Calu3 (cell line): Measurements from ENCODE around the gene TGM1. TPM values are rescaled to one million over a fixed set of nuclear protein-coding genes. Genes with fewer than 3 reads are reported as not detected.

ENCODE experiments used
- BruUV-seq: library from RNA; stranded (reverse); fragments of 400-500 nt; replicated peaks from 2 replicates; lab custom pipeline; 2021; lab: Mats Ljungman, UMichigan
- CTCF ChIA-PET: fragments of 300-600 bp; sonication (Branson Sonifier 250); formaldehyde crosslinking; loops from one replicate; lab custom pipeline; 2022; ENCODE audit warnings: antibody characterized with exemption; lab: Charles Lee
- DNase-seq: peaks from one replicate; pipeline ENCODE4 v3.0.0; 2022
- H3K27ac Mint-ChIP-seq: one replicate; pipeline ENCODE4 v1.8.0; 2022; ENCODE audit warnings: mixed read lengths; ENCODE audit not compliant: unreplicated experiment
- H3K27me3 Mint-ChIP-seq: one replicate; pipeline ENCODE4 v1.8.0; 2022; ENCODE audit warnings: mixed read lengths; ENCODE audit not compliant: unreplicated experiment
- H3K36me3 Mint-ChIP-seq: one replicate; pipeline ENCODE4 v1.8.0; 2022; ENCODE audit warnings: mild to moderate bottlenecking, moderate library complexity, mixed read lengths; ENCODE audit not compliant: insufficient read depth, unreplicated experiment
- H3K4me1 Mint-ChIP-seq: one replicate; pipeline ENCODE4 v1.8.0; 2022; ENCODE audit warnings: mild to moderate bottlenecking, low read depth, mixed read lengths; ENCODE audit not compliant: unreplicated experiment
- H3K4me3 Mint-ChIP-seq: one replicate; pipeline ENCODE4 v1.8.0; 2022; ENCODE audit warnings: mild to moderate bottlenecking, low read depth, moderate library complexity, mixed read lengths; ENCODE audit not compliant: unreplicated experiment
- H3K9me3 Mint-ChIP-seq: one replicate; pipeline ENCODE4 v1.8.0; 2022; ENCODE audit warnings: low read depth, mixed read lengths; ENCODE audit not compliant: unreplicated experiment
- CTCF ChIP-seq: fragments of 200-600 bp; IDR thresholded peaks from one replicate; pipeline ENCODE4 v1.8.0; 2022; ENCODE audit warnings: antibody characterized with exemption; ENCODE audit not compliant: unreplicated experiment
- intact Hi-C: fragments of 100-400 bp; cut with micrococcal nuclease; formaldehyde crosslinking; loops from one replicate; pipeline ENCODE4 v1.10.0; 2022; ENCODE audit not compliant: unreplicated experiment
- total RNA-seq: library from RNA; stranded (reverse); gene quantifications from 2 replicates; pipeline ENCODE4 v1.2.3, GENCODE V29; 2022

Gene TGM1
- total RNA-seq, 1 experiment from 2014 or later, result 4.5 TPM

- intact Hi-C loops, result no loop called here
- Mint-ChIP-seq H3K9me3 (no peaks in the 10 kb centered on the region), H3K36me3 (peaks cover 52% of the 10 kb centered on the region), H3K27ac (peak within 1 kb of the TSS; percentile 4), H3K4me3 (peak within 1 kb of the TSS; percentile 81), H3K4me1 (peaks cover 12% of the 10 kb centered on the region), H3K27me3 (no peaks in the 10 kb centered on the region)
- DNase-seq, result peak; percentile 80
- CTCF ChIA-PET, result interaction anchor here (0.6 to 1.6 kb wide), 9 partner anchors 13 to 107 kb away, joined by 3 to 9 read pairs (median 4); partner anchors contain the start of genes CIDEB, DHRS1, NOP9 and RABGGTA
- TF ChIP-seq CTCF, result no peak
- no TSS peak for BruUV-seq
Measured at GRCh38 chr14:24215495-24216344, 47.3 kb downstream of the TGM1 start, which contains the start of gene MDP1. Gene MDP1, minus strand, starts transcription at chr14:24216066. Its CDS starts 111 bp downstream, at chr14:24215955.

GRCh38 chr14:24213866-24214662, 48.9 kb downstream of the TGM1 start:
- H3K27ac Mint-ChIP-seq, result peak overlapping the region; percentile 90
- intact Hi-C loops, result no loop called here
- BruUV-seq, result TSS peak; percentile 85
- peaks cover 64% of the 10 kb centered on the region for H3K36me3 Mint-ChIP-seq
- H3K4me3 Mint-ChIP-seq, result peak overlapping the region; percentile 86
- DNase-seq, result no peak
- no peaks in the 10 kb centered on the region for H3K27me3 Mint-ChIP-seq
- CTCF ChIA-PET, result interaction anchor here (0.6 to 1.3 kb wide), 4 partner anchors 18 to 793 kb away, joined by 3 read pairs; partner anchors contain the start of genes TINF2 and TM9SF1
- H3K9me3 Mint-ChIP-seq, result no peaks in the 10 kb centered on the region
- peaks cover 12% of the 10 kb centered on the region for H3K4me1 Mint-ChIP-seq
- no peak for TF ChIP-seq CTCF

- Mint-ChIP-seq H3K4me3 (peak within 1 kb of the TSS; percentile 86), H3K27me3 (no peaks in the 10 kb centered on the region), H3K27ac (peak within 1 kb of the TSS; percentile 90), H3K9me3 (no peaks in the 10 kb centered on the region), H3K36me3 (peaks cover 68% of the 10 kb centered on the region), H3K4me1 (peaks cover 12% of the 10 kb centered on the region)
- no peak for TF ChIP-seq CTCF
- CTCF ChIA-PET, result interaction anchor here (0.6 to 1.3 kb wide), 4 partner anchors 17 to 794 kb away, joined by 3 read pairs; partner anchors contain the start of genes TINF2 and TM9SF1
- DNase-seq, result peak; percentile 96
- BruUV-seq, result no TSS peak
- intact Hi-C loops, result no loop called here
Measured at GRCh38 chr14:24212924-24213865, 49.8 kb downstream of the TGM1 start, which contains the start of gene CHMP4A. Gene CHMP4A, minus strand, starts transcription at chr14:24213488. Its CDS starts 49 bp downstream, at chr14:24213439.
